ENCODE data around the gene PCNT. TPM values are rescaled to one million over a fixed set of nuclear protein-coding genes. Genes with fewer than 3 reads are reported as not detected.

The PCNT gene
- total RNA-seq, 1 experiment from 2014 or later = 39.6 TPM

DNA sequence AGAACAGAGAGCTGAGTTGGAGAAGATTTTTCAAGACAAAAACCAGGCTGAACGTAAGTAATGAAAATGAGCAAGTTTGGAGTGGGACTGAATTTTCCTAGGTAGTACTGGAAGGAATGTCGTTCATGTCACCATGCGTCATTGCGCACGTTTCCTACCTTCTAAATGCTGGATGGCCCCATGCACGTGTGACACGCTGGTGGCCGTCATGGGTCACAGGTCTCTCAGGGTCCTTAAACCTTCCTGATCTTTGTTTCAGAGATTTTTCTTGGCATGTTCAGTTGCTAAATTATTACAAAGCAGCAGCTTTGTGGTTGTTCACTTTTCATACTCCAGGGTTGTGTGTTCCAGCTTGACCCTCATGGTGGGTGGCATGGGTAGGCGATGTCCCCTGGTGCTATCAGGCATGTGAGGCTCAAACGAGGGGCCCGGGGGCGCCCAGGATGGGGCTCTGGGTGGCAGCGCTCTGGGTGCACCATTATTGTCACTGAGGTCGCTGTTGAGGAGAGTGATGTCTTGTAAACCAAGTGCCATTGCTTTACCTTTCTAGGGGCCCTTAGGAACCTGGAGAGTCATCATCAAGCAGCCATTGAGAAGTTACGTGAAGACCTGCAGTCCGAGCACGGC lies 25.3 kb downstream of the PCNT start:
- H3K14ac ChIP-seq (ENCODE audit: insufficient read depth, low read length) = no peak overlapping the region
- no peak overlapping the region for H3K9ac ChIP-seq (ENCODE audit: extremely low read depth, insufficient read length, low read length)
- no peaks in the 10 kb centered on the region; a peak in 1 of 5 replicates for H3K9me3 Mint-ChIP-seq
- H3K36me3 Mint-ChIP-seq (ENCODE audit: insufficient read depth in 1 of 3, low read depth in 3 of 3) = peaks cover 29 to 77% (median 74%) of the 10 kb centered on the region in 3 experiments; a peak in 6 of 7 replicates
- TF ChIP-seq, protein P1, sequence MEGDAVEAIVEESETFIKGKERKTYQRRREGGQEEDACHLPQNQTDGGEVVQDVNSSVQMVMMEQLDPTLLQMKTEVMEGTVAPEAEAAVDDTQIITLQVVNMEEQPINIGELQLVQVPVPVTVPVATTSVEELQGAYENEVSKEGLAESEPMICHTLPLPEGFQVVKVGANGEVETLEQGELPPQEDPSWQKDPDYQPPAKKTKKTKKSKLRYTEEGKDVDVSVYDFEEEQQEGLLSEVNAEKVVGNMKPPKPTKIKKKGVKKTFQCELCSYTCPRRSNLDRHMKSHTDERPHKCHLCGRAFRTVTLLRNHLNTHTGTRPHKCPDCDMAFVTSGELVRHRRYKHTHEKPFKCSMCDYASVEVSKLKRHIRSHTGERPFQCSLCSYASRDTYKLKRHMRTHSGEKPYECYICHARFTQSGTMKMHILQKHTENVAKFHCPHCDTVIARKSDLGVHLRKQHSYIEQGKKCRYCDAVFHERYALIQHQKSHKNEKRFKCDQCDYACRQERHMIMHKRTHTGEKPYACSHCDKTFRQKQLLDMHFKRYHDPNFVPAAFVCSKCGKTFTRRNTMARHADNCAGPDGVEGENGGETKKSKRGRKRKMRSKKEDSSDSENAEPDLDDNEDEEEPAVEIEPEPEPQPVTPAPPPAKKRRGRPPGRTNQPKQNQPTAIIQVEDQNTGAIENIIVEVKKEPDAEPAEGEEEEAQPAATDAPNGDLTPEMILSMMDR (conservative IDR thresholded peaks at IDR 0.05) = no peak
- H2AFZ ChIP-seq (ENCODE audit: low read length) = no peak overlapping the region
- H4K5ac ChIP-seq (ENCODE audit: insufficient read length, low read depth, low read length) = no peak overlapping the region
- H3K18ac ChIP-seq (ENCODE audit: insufficient read length, low read depth, low read length) = no peak overlapping the region
- no CpG with 5 or more reads among the region's 17 CpGs for WGBS (ENCODE audit: extremely low coverage, insufficient read length, low lambda C conversion rate)
- no peak overlapping the region for H3K27ac ChIP-seq (ENCODE audit: insufficient read length, low read depth, low read length)
- no peak overlapping the region for H3K4me2 ChIP-seq (ENCODE audit: insufficient read depth, insufficient read length, low read length)
- H3K27me3 Mint-ChIP-seq (ENCODE audit: low read depth) = no peaks in the 10 kb centered on the region
- H3K56ac ChIP-seq (ENCODE audit: insufficient read length, low read depth, low read length) = no peak overlapping the region
- no peak overlapping the region for H2BK120ac ChIP-seq (ENCODE audit: low read depth, low read length, poor library complexity, severe bottlenecking)
- H3K79me1 ChIP-seq (ENCODE audit: insufficient read depth, low read depth, low read length, poor library complexity, severe bottlenecking) = peaks cover 4% of the 10 kb centered on the region
- H3K4me3 Mint-ChIP-seq = no peak overlapping the region
- H4K8ac ChIP-seq (replicated peaks; ENCODE audit: insufficient read length, low read depth, low read length) = no peak overlapping the region
- no peak overlapping the region for H2BK5ac ChIP-seq (ENCODE audit: insufficient read length, low read length)
- no peak overlapping the region for H4K91ac ChIP-seq (ENCODE audit: insufficient read length, low read depth, low read length)
- H3K23me2 ChIP-seq (ENCODE audit: insufficient read length, low read depth, low read length, poor library complexity, severe bottlenecking) = no peaks in the 10 kb centered on the region
- H2AK5ac ChIP-seq (ENCODE audit: insufficient read length, low read length) = no peak overlapping the region
- no peak overlapping the region for H2BK20ac ChIP-seq (ENCODE audit: low read depth, low read length, poor library complexity, severe bottlenecking)
- no peaks in the 10 kb centered on the region for H3K4me1 ChIP-seq (ENCODE audit: insufficient read depth, low read length)
- no peak for DNase-seq
- 0 out of 7 replicates have a peak overlapping the region, but pooled peaks of 1 of the 3 experiments have one; percentile 5 for H3K27ac Mint-ChIP-seq
- H4K20me1 ChIP-seq (ENCODE audit: control insufficient read depth, insufficient read depth, insufficient read length) = no peaks in the 10 kb centered on the region
- no peaks in the 10 kb centered on the region for H3K79me2 ChIP-seq (ENCODE audit: insufficient read depth, low read length)
- no peak overlapping the region for H2BK15ac ChIP-seq (ENCODE audit: low read depth, low read length)
- H2BK12ac ChIP-seq (ENCODE audit: insufficient read length, low read depth, low read length) = no peak overlapping the region
- no peak overlapping the region for H3K23ac ChIP-seq (ENCODE audit: insufficient read length, low read depth, low read length)
- H3K4ac ChIP-seq (ENCODE audit: low read depth, low read length) = no peak overlapping the region
- no peak overlapping the region for H3T11ph ChIP-seq (ENCODE audit: low read length)
- H3K4me1 Mint-ChIP-seq = no peaks in the 10 kb centered on the region
- no peaks in the 10 kb centered on the region for H3K27me3 ChIP-seq (ENCODE audit: insufficient read depth, low read length)
- no peaks in the 10 kb centered on the region for H3K9me3 ChIP-seq (ENCODE audit: control insufficient read depth, low read depth, low read length)

Measured in H9 (cell line).